ENCODE data around the gene ARHGAP11B.
"Not testable (repeated sequence)": the region's sequence is repeated elsewhere in the genome, so short reads cannot be mapped to it uniquely, and the experiment has no call there.

The ARHGAP11B gene

DNA sequence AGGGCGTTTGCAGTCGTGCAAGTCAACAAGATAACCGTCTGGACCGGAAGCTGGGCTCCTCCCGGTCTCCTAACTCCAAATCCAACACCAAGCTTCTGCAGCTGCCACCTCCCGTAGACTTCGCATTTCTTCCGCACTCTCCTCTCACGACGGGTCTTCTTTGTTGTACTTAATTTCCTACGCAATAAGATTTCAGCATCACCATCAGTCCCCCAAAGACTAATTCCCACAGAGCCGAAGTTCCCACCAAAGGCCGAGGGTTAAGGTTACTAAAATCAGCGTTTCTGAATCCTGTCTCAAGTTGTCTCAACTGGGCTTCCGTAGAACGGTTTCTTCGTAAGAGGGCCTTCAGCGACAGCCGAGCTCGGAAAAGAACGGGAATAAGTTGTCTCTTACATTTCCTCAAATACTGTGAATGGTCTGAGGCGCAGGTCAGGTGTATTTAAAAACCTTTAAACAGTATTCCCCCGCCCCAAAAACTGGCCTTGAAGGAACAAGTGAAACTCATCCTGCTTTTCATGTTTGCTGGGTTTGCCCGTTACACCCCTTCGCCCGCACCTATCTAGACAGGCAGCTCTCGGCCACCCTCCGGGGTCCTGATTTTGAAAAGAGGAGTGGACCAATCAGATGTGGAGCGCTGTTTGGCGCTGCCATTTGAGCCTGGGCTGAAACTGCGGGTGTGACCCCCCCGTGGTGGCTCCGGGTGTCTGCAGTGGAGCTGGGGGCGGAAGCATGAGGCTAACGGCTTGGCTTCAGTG, at the start of gene ARHGAP11B:
Gene ARHGAP11B (plus strand): TSS at position 693 of the 758 bp plus-strand sequence.
- peak; percentile 99 for ATAC-seq

GRCh38 chr15:30579394-30579970, 46.4 kb upstream of the ARHGAP11B start:
- ATAC-seq = not testable (repeated sequence)

DNA sequence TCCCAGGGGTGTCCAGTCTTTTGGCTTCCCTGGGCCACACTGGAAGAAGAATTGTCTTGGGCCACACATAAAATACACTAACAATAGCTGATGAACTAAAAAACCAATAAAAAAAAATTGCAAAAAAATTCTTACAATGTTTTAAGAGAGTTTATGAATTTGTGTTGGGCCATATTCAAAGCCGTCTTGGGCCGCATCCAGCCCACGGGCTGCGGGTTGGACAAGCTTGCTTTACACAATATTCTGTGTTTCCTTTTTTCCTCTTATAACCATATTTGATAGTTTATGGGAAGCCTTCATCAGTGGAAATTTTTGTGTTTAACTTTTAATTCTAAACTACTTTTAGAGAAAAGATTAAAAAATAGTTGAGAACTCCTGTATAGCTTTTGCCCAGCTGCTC, 45.2 kb upstream of the ARHGAP11B start:
- ATAC-seq = not testable (repeated sequence)

GRCh38 chr15:30598953-30599352, 27.0 kb upstream of the ARHGAP11B start:
- ATAC-seq = not testable (repeated sequence)

GRCh38 chr15:30603796-30604195, 22.1 kb upstream of the ARHGAP11B start, which contains the start of gene GOLGA8H:
Gene GOLGA8H (plus strand): TSS chr15:30604028. CDS start chr15:30604126, 98 bp downstream.
- ATAC-seq = not testable (repeated sequence)

GRCh38 chr15:30612271-30612670, 13.7 kb upstream of the ARHGAP11B start:
- ATAC-seq = not testable (repeated sequence)

DNA sequence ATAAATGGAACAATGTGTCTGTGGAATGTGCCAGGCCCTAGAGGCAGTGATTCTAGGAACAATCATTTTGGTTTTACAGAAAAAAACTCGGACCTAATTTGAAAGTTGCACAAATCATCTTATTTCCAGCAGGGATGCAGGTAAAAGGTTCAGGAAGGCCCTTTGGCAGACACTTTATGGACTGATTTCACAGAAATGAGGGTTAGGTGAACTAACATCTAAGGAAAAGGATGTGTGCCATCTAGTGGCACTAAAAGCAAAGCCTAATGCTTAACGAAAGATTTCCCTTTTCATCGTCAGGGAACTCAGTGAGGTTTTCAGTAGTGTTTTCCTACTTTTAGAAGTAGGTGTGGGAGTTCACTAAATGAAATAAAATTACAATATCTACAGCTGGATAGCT, 4.6 kb upstream of the ARHGAP11B start:
- not testable (repeated sequence) for ATAC-seq

GRCh38 chr15:30626194-30626565, 252 bp downstream of the ARHGAP11B start:
- ATAC-seq = not testable (repeated sequence)

GRCh38 chr15:30626632-30627031, 704 bp downstream of the ARHGAP11B start:
- ATAC-seq = not testable (repeated sequence)

DNA sequence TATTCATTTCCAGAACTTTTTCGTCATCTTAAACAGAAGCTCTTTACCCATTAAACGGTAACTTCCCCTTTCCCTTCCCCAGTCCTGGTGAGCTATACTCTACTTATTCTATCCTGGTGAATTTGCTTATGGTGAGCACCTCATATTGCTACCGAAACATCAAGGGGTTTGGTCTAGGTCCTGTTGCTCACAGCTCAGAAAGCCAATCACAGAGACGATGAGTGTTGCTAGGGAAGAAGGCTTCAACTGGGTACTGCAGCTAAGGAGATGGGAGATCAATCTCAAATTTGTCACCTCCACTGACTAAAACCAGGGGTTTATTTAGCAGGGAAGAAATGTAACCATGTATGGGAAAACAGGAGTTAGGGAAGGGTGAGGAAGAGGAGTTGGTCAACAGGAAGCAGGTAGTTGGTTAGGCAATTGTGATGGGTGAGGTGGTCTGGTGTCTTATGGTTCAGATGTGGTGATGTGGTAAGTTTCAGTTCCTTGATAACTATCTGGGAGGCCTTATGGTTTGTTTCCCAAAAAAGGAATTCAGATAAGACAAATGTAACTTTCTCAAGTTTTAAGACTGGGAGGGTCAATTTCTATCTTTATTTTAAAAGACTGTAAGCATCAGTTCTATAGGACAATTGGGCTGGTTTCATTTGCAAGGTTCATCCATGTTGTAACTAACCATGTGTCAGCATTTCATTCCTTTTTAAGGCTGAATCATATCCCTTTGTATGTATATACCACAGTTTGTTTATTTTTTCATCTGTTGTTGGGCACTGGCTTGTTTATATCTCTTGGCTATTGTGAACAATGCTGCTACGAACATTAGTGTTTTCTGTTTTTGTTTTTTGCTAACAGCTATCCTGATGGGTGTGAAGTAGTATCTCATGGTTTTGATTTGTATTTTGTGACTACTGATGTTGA, 24.3 kb downstream of the ARHGAP11B start:
- no peak for ATAC-seq

DNA sequence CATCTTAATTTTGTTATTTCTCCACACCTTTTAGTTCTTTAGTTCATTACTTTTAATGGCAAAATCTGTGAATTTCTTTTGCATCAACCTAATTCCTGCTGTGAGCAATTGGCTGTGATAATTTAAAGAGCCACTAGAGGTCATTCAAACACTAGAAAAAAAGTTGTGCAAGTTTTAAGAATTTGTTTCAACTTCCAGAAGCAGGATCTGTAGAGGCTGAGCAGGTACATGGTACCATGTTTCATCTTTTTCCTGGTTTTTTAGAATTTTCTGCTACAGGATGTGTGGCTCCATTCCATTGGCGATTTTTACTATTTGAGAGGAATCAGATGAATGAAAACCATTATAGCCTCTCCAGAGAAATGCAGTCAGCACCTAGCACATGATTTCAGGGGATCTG, 35.2 kb downstream of the ARHGAP11B start:
- ATAC-seq = not testable (repeated sequence)

GRCh38 chr15:30669621-30670020, 43.7 kb downstream of the ARHGAP11B start:
- ATAC-seq = not testable (repeated sequence)

GRCh38 chr15:30670056-30670455, 44.1 kb downstream of the ARHGAP11B start:
- no peak for ATAC-seq

GRCh38 chr15:30671309-30671708, 45.4 kb downstream of the ARHGAP11B start:
- no peak for ATAC-seq

DNA sequence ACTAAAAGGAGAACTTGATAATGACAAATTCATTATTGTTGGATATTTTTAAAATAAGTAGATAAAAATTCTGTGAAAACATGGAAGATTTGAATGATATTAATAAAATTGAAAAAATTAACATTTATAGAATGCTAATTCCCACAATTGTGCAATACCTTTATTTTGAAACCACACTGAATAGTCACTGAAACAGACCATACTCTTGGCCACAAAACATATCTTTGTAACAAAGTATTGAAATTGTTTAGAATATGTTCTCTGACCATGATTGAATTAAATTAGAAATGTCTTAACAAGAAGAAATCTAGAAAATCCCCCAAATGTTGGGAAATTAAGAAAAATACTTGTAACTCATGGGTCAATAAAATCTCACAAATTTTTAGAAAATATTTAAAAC, 49.2 kb downstream of the ARHGAP11B start:
- ATAC-seq = no peak

DNA sequence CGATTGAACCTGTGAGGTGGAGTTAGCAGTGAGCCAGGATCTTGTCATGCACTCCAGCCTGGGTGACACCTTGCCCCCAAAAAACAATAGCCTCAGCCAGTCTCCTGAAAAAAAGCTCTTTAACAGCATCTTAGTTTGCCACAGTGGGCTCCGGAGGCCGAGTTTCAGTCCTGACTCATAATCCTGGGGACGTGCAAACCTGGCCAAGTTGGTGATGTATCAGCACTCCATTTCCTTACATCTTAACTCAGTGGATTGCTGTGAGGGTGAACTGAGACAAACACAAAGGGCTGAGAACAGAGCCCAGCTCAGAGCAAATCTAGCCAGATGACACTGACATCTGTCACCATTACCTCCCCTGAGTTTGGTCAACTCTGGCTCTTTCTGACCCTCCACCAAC, 50.0 kb downstream of the ARHGAP11B start:
- not testable (repeated sequence) for ATAC-seq

DNA sequence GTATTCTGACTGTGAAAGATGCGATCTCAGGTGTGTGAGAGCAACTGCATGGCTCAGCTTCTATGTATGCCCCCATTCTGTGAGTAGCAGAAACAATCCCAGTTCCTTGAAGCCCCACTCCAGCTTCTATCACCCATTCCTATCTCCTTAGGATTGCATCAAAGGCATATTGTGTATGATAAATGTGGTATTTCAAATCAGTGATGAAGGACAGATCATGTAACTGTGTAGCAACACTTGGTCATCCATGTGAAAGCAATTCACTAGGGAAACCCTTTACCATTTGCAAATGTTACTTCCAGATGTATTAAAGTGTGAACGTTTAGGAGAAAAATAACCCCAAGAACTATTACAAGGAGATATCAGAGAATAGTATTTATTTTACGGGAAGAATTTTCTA, 55.1 kb downstream of the ARHGAP11B start:
- not testable (repeated sequence) for ATAC-seq

DNA sequence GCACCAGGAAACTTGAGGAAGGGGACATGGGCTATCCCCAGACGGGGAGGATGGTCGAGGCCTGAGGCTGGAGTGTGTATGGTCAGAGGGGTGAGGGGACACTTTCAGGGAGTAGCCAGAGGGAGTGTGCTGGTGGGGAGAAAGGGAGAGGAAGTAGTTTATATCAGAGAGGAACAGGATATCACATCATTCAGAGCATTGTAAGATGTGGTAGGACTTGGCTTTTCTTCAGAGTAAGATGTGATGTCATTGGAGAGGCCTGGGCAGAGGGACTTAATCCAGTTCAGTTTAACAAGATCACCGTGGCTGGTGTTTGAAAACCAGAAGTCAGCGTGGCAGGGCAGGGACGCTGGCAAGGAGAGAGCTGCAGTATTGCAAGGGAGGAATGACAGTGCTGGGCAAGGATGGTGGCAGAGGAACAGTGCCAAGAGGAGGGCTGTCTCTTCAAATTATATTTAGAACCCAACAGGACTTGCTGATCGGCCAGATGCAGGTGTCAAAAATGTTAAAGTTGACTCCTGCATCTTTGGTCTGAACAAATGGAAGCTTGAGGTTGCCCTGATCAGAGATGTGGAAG, 59.9 kb downstream of the ARHGAP11B start:
- ATAC-seq = not testable (repeated sequence)

- ATAC-seq = not testable (repeated sequence)
Observed at GRCh38 chr15:30686651-30687050, 60.7 kb downstream of the ARHGAP11B start.

Measured in esophagus mucosa (tissue), 1 donor.